ENCODE data around the gene MEF2A.
A peak's percentile ranks its signal among the peaks of the same experiment; 100 is the strongest.

Gene MEF2A

GRCh38 chr15:99703603-99704443, 138.0 kb downstream of the MEF2A start:
- DNase-seq: no peak

GRCh38 chr15:99704444-99704838, 138.7 kb downstream of the MEF2A start:
- peak in 10 of 58 donors; percentile 11 to 87 (median 22) for DNase-seq

GRCh38 chr15:99706557-99707303, 140.9 kb downstream of the MEF2A start:
- DNase-seq: no peak

GRCh38 chr15:99707473-99708270, 141.9 kb downstream of the MEF2A start:
- no peak for DNase-seq

- DNase-seq: peak in 2 of 58 donors; percentile 36 to 80
Observed at GRCh38 chr15:99708563-99708962, 142.8 kb downstream of the MEF2A start.

- no peak for DNase-seq
Observed at GRCh38 chr15:99709243-99709986, 143.6 kb downstream of the MEF2A start.

- DNase-seq: no peak
Observed at GRCh38 chr15:99711625-99712024, 145.8 kb downstream of the MEF2A start.

- DNase-seq: no peak
Observed at GRCh38 chr15:99712415-99712814, 146.6 kb downstream of the MEF2A start.

- no peak for DNase-seq
Observed at GRCh38 chr15:99716540-99717095, 150.8 kb downstream of the MEF2A start.

- peak in 5 of 58 donors; percentile 23 to 47 (median 34) for DNase-seq
Observed at GRCh38 chr15:99717161-99718009, 151.6 kb downstream of the MEF2A start.

- no peak for DNase-seq
Observed at GRCh38 chr15:99718421-99718820, 152.6 kb downstream of the MEF2A start.

GRCh38 chr15:99719096-99719541, 153.3 kb downstream of the MEF2A start:
- no peak for DNase-seq

GRCh38 chr15:99720533-99720932, 154.7 kb downstream of the MEF2A start:
- no peak for DNase-seq

- no peak for DNase-seq
Observed at GRCh38 chr15:99721104-99721778, 155.5 kb downstream of the MEF2A start.

- DNase-seq: no peak
Observed at GRCh38 chr15:99721896-99722295, 156.1 kb downstream of the MEF2A start.

GRCh38 chr15:99722406-99722805, 156.6 kb downstream of the MEF2A start:
- no peak for DNase-seq

- no peak for DNase-seq
Observed at GRCh38 chr15:99726333-99726732, 160.5 kb downstream of the MEF2A start.

GRCh38 chr15:99727330-99727729, 161.5 kb downstream of the MEF2A start:
- DNase-seq: no peak

- no peak for DNase-seq
Observed at GRCh38 chr15:99727733-99728132, 161.9 kb downstream of the MEF2A start.
